Stimulated activated naive CD4-positive, alpha-beta T cell (primary cell): Measurements from ENCODE around the gene SLC35G6.
"Not testable (repeated sequence)": the region's sequence is repeated elsewhere in the genome, so short reads cannot be mapped to it uniquely, and the experiment has no call there.

Source experiments
- DNase-seq, 6 experiments: peaks; one replicate each; lab custom pipeline; 2025; lab: John Stamatoyannopoulos, UW

The SLC35G6 gene

DNA sequence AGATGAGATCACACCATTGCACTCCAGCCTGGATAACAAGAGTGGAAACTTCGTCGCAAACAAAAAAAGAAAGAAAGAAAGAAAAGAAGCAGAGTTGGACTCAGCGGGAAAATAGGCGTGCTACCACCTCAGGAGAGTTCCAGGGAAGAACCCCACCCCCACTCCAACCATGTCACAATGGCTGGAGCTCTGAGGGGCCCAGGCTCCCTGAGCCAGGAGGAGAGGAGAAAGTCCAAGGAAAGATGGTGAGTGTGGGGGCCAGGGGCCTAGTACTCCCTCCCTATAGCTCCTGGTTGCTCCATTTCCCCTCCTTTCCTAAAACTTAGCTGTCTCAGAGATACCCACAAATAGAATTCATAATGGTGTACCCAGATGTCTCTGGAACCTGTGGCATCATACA, at the start of gene SLC35G6:
Gene SLC35G6, plus strand, starts transcription at position 172 of the 400 bp plus-strand sequence. Its CDS starts 71 bp downstream, at position 243.
- not testable (repeated sequence) for DNase-seq

DNA sequence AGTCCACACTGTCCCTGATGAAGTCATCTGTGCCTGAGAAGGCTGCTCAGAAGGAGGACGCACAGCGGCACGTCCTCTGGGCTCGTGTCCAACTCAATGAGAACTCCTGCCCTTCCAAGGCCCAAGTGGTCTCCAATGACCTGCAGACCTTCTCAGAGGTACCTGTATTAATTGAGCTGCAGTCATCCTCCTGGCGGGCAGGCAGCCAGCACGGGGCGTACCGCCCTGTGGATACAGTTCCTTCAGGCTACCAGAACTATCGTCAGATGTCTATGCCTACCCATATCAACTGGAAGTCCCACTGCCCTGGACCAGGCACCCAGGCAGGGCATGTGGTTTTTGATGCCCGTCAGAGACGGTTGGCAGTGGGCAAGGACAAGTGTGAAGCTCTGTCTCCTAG, 49.0 kb upstream of the SLC35G6 start:
- no peak for DNase-seq

DNA sequence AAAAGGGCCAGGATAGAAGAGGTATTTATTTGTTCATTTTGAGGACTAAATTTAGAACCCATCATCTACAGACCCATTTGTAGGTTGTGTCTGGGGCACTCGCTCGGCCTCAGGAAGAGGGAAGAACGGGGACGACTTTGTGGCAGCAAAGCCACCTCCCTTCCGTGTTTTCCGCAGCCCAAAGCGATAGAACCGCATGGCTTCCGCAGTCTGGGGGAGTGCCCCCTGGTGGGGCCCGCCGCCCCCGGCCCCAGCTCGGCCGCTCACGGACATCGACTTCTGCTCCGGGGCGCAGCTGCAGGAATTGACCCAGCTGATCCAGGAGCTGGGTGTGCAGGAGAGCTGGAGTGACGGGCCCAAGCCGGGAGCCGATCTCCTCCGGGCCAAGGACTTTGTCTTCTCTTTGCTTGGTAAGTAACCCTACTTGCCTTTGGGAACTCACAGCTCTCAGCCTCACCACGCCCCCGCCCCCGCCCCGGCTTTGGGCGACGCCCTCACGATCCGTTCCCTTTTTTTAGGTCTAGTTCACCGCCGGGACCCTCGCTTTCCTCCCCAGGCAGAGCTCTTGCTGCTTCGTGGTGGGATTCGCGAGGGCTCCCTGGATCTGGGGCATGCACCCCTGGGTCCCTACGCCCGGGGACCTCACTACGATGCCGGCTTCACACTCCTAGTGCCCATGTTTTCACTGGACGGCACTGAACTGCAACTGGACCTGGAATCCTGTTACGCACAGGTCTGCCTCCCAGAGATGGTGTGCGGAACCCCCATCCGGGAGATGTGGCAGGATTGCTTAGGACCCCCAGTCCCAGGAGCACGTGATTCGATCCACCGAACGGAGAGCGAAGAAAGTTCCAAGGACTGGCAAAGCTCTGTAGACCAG, 45.3 kb upstream of the SLC35G6 start:
- DNase-seq, result peak; percentile 46 to 90 (median 74)

GRCh38 chr17:7436556-7437368, 44.5 kb upstream of the SLC35G6 start:
- DNase-seq, result peak; percentile 69 to 86 (median 74)

- DNase-seq, result no peak
Measured at GRCh38 chr17:7437369-7437863, 43.8 kb upstream of the SLC35G6 start.

DNA sequence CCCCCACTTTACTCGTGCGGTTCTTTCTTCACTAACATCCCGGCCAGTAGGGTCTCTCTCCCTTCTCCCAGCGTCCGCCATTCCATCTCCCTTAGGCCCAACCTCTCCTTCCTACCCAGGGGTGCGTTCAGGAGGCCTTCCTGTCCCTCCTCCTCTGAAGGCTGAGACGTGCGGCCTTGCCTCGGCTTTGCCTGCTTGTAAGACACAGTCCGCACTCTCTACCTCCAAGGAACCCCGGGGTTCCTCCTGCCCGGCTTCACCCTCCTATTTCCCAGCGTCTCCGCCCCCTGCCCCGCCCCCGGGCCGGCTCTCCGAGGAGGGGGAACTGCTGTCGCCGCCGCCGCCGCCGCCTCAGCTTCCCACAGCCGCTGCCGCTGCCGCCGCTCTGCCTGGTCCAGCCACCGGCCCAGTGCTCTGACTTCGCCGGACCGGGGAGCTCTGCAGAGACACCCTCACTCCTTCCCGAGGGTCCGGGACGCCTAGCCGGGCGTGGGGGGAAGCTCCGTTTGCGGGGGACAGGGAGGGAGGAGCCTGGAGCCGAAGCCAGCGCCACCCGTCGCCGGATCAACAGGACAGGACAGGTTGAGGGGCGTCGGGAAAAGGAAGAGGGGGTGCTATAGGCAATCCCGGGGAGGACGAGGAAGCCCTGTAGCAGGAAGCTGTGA, 43.2 kb upstream of the SLC35G6 start:
- DNase-seq, result peak in 5 of 6 experiments; percentile 41 to 62 (median 50)

DNA sequence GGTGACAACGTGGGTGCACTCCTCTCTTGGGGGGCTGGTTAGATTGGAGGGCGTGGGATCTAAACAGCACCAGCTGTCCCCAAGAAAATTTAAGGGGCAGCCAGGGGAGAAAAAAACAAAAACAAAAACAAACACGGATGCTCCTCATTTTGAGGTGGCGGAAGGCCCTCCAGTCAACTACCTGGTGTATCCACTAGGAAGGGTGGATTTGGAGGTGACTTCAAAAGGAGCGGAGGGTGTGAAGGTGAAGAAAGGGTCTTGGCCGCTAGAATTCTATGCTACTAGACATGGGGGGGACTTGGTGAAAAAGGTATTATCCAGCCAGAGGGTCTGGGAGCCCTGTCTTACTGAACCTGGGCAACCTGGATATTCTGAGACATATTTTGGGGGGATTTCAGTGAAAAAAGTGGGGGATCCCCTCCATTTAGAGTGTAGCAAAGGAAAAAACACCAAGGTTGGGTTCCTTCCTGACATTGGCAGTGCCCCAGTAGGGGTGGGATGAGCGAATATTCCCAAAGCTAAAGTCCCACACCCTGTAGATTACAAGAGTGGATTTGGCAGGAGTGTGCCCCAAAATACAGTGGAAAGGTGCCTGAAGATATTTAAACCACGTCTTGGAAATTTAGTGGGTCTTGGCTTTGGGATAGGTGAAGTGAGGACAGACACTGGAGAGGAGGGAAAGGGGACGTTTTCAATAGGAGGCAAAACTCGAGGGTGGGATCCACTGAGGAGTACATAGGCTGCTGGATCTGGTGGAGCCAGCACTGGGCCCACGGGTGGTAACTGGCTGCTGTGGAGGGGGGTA, 42.4 kb upstream of the SLC35G6 start:
- DNase-seq, result peak in 1 of 6 experiments; percentile 44

DNA sequence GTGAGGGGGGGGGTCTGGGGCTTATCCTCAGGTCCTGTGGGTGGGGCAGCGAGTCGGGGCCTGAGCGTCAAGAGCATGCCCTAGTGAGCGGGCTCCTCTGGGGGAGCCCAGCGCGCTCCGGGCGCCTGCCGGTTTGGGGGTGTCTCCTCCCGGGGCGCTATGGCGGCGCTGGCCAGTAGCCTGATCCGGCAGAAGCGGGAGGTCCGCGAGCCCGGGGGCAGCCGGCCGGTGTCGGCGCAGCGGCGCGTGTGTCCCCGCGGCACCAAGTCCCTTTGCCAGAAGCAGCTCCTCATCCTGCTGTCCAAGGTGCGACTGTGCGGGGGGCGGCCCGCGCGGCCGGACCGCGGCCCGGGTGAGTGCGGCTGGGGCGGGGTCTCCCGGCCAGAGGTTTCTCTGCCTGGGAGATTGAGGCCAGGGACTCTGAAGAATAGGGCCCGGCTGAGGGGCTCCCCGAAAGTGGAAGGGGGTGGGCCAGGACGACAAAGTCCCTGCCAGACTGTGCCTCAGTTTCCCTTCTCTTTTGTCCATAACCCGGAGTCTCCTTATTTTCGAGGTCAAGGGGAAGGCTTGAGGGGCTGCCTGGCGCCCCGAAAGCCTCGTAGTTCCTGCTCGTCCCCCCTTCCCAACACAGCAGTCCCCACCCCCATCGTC, 41.7 kb upstream of the SLC35G6 start, which contains the start of gene FGF11:
Gene FGF11, plus strand, starts transcription at position 51 of the 651 bp plus-strand sequence. Its CDS starts 109 bp downstream, at position 160.
- peak in 2 of 6 experiments; percentile 13 to 24 for DNase-seq

DNA sequence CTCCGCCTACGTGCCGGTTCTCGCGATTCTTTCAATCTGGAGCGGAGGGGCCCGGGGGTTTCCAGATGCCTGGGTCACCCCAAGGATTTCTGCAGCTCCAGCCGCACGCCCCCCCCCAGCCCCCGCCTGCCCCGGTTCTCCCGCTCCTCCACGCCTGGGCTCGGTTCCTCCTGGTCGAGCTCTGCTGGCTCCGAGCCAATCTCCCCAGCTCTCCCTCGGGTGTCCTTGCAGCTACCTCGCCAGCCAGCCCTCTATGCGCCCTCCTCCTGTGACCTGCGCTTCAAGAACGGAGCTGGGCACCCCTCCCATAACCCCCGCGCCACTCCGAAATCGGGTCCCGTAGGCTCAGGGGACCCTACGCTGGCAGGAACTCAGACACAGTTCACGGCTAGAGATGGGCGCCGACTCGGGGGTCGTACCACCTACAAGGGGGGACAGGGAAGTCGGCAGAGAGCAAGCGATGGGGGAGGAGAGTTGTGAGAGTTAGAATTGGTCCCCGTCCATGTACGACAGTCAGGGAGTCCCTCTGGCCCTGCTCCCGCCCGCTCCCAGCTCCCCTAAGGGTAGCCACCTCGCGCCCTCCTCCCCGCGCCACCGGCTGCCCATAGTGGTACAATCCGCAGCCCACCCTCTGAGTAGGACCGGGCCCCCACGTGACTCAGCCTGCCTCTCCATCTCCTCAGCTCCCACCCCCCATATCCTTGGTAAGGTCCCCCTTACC, 41.0 kb upstream of the SLC35G6 start:
- peak in 4 of 6 experiments; percentile 33 to 41 (median 34) for DNase-seq

DNA sequence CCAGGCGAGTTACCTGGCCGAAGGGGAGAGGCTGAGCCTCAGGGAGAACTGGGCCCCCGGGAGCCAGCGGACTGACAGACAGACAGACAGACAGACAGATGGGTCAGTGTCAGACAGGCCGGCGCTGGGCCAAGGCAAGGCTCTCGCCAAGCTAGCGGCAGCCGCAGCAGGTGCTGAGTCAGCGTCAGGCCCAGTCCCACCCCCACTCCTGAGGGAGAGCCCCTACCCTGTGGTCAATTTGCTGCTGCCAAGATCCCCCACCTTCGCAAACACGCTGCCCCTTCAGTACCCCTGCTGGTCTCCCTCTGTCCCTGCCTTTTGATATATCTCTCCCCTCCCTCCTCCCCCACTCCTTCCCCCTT, 40.4 kb upstream of the SLC35G6 start:
- no peak for DNase-seq

DNA sequence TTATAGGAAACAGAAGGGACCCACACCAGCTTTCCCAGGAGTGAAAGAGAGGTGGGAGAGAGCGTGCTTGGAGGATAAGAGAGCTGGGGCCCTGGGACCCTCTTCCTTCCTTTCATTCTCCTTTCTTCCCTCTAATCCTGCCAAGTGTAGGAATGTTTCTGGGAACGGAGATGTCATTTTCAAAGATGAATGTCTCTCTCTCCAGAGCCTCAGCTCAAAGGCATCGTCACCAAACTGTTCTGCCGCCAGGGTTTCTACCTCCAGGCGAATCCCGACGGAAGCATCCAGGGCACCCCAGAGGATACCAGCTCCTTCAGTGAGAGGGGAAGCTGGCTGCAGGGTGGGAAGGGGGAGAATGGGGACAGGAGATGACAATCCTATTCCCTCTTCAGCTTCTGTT, 40.0 kb upstream of the SLC35G6 start:
- DNase-seq, result no peak

DNA sequence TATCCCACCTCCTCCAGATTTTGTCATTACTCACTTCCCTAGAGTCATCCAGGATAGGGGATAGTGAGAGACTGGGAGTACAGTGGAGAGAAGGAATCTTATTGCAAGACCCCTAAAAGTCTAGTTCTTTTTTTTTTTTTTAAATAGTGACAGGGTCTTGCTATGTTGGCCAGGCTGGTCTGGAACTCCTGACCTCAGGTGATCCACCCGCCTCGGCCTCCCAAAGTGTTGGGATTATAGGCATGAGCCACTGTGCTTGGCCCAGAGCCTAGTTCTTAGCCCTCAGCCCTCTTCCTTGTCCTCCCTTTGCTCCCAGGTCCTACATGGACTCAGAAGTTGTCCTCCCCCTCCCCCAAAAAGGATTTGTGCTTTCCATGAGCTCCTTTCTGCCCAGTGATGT, 39.1 kb upstream of the SLC35G6 start:
- no peak for DNase-seq

DNA sequence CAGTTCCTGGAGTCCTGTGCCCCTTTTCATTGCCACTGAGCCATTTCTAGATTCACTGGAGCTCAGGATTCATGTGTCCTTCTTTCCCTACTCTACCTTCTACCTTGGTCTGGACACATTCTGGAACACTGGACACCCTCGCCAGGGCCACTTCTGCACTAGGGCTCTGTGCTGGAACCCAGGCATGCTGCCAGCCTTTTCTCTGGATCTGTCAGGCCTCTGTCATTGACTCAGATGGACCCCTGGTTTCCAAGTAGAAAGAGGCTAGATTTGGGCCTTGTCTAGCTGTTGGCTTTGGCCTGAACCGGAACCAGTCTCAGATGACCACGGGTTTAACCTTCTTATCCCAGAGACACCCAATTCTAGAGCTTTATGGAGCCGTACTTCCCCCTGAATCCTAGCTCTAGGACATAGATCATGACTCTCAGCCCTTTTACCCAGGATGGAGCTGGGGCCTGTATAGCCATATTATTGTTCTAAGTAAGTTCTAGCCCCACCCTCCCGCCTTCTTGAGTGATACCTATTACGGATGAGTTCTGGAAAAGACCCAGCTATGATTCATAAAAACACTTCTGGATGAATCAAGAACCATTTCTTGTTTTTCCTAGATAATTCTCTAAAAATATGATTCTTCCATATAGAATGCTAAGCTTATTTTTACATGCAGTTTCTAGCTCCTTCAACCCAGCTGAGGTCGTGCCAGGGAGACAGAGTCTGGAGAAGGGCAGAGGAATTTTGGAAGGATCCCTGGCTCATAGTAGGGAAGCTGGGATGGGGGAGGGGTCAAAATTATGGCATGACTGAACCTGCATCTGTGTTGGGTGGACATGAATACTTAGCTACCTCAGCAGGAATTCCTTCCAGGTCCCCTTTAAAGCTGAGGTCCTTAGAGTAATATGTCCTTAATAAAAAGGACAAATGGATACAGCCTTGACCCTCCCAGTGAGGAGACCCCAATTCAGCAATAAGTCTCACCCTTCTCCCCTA, 37.5 kb upstream of the SLC35G6 start:
- DNase-seq, result no peak

GRCh38 chr17:7444682-7445618, 36.3 kb upstream of the SLC35G6 start, which contains the start of gene CHRNB1:
Gene CHRNB1, plus strand, starts transcription at chr17:7445061. Its CDS starts 67 bp downstream, at chr17:7445128.
- DNase-seq, result peak in 3 of 6 experiments; percentile 10 to 24 (median 13)

GRCh38 chr17:7445619-7445968, 35.7 kb upstream of the SLC35G6 start:
- peak in 4 of 6 experiments; percentile 21 to 39 (median 28) for DNase-seq

- DNase-seq, result no peak
Measured at GRCh38 chr17:7448461-7448860, 32.8 kb upstream of the SLC35G6 start.

DNA sequence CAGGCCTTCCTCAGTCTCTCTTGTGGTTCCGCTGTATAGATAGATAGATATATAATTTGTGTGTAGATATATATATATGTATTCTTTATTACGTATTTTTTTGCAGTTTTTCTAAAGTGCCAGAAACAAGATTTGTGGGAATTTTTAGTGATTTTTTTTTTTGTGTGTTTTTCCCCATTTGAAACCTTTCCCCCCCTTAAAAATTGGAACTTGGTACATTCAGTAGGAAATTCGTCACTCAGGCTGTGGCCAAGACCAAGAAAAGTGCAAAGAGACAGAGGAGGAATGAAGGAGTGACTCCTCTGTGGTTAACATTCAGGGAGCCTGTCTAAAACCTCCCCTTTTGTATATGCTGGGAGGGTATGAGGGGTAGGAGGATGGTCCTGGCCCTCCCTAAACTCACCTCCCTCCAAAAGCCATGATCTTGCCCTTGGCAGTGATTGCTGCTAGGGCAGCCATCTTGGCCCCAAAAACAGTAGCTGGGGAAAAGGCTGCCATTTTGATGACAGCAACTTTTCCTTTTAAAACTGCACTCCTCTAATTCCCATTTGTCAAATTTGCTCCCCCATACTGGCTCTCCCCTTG, 21.2 kb upstream of the SLC35G6 start:
- DNase-seq, result no peak
